HEK293T (cell line): ENCODE measurements around the gene HYAL3.

Experiments used
- BHLHE40 ChIP-seq: fragments of 450-650 bp; IDR thresholded peaks from 2 replicates; pipeline ENCODE4 v1.6.1; 2016; ENCODE audit warnings: mild to moderate bottlenecking, moderate library complexity, borderline replicate concordance
- ELF4 ChIP-seq: fragments of 450-650 bp; IDR thresholded peaks from 2 replicates; pipeline ENCODE4 v1.6.1; 2017; ENCODE audit warnings: antibody characterized with exemption
- FOXA1 ChIP-seq: fragments of 450-650 bp; IDR thresholded peaks from 2 replicates; pipeline ENCODE4 v1.6.1; 2016; ENCODE audit warnings: mild to moderate bottlenecking
- HDGF ChIP-seq: fragments of 450-650 bp; IDR thresholded peaks from 2 replicates; pipeline ENCODE4 v1.6.1; 2017; ENCODE audit warnings: antibody characterized with exemption, borderline replicate concordance
- LEF1 ChIP-seq: fragments of 450-650 bp; IDR thresholded peaks from 2 replicates; pipeline ENCODE4 v1.6.1; 2017; ENCODE audit warnings: mild to moderate bottlenecking, borderline replicate concordance
- PKNOX1 ChIP-seq: fragments of 450-650 bp; IDR thresholded peaks from 2 replicates; pipeline ENCODE4 v1.6.1; 2016
- SUZ12 ChIP-seq: fragments of 450-650 bp; IDR thresholded peaks from 2 replicates; pipeline ENCODE4 v1.6.1; 2016; ENCODE audit warnings: mild to moderate bottlenecking

DNA sequence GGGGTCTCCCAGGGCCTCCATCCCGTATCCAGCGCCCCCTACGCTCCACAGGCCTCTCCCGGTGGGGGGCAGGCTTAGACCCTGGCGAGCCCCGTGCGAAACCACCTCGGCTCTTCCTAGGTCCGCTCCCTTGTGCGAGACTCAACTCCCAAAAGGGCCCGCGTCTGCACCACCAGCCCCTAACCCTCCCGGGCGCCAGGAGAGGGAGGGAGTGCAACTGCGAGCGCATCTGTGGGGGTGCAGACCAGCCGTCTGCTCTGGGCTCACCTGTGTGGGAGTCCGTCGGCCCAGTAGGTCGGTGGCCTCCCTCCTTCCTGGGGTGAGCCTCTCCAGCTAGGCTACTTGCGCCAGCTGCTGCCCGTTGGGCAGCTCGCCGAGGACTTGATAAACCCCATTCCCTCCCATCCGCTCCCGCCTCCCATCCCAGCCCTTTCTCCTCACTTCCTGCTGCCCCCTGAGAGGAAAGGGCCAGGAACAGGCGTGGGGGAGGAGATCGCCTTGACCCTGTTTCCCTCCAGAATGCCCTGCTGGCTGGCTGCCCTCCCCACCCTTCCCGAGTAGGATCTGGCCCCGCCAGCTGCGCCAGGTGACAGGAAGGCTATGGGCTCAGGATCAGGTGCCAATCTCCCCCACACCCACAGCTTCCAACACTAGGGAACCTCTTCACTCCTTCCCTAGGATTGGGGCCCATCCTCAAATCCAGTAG is 23.3 kb upstream of the HYAL3 start, which contains the start of gene HYAL2:
- TF ChIP-seq LEF1 (no peak), FOXA1 (no peak), SUZ12 (no peak), PKNOX1 (no peak), ELF4 (no peak), BHLHE40 (no peak), HDGF (no peak)
